Activated gamma-delta T cell treated with anti-CD3 and anti-CD28 coated beads, Interleukin-2, amount 50 U/mL, for 16 hours (primary cell): ENCODE measurements around the gene SWSAP1.
"Not testable (repeated sequence)": the region's sequence is repeated elsewhere in the genome, so short reads cannot be mapped to it uniquely, and the experiment has no call there.

ENCODE experiments used
- DNase-seq: peaks from one replicate; pipeline ENCODE4 v3.0.0-alpha.2; 2020; ENCODE audit warnings: low read depth

SWSAP1 gene

GRCh38 chr19:11374433-11375142 lies at the start of gene SWSAP1:
Gene SWSAP1, plus strand, starts transcription at chr19:11374666. Its CDS starts 15 bp downstream, at chr19:11374681.
- DNase-seq = peak; percentile 93

DNA sequence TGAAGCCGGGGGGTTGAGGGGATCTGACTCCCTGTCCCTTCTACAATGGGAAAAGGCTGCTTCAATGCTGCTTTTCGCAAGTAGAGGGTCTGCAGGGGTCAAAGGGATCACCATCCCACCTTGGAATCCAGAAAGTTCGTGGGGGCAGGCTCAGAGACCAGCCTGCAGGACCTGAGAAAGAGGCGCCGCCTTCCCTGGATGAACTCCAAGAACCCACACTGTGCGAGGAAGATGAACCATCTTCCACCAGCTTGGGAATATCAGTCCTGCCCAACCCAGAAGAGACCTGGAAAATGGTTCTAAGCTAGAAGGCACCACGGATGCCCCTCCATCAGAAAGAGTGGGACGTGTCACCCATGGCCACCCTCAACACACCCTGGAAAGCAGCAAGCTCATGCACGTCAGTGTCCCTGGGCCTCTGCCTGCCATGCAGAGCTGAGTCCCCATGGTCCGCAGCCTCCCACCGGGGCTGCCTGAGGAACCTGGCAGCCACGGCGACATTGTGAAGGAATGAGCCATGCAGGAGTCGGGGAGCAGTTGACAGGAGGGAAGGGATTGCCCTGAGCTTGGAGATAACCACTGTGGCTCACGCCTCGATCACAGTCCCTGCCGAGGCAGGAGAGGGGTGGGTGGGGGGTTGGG lies 49.6 kb upstream of the SWSAP1 start:
- DNase-seq = no peak

- no peak for DNase-seq
Measured at GRCh38 chr19:11325544-11325943, 48.9 kb upstream of the SWSAP1 start.

DNA sequence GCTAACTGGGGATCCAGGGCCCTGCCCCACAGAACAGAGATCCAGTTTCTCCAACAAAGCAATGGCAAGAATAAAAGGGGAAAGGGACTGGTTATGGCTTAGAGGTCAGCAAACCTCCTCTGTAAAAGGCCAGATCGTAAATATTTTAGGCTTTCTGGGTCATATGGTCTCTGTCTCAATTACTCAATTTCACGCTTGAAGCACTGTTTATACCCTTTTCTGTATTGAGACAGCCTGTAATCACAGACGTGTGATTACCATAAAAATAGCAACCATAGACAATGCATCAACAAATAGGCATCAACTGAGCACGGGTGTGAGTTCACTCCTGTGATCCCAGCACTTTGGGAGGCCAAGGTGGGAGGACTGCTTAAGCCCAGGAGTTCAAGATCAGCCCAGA lies 44.3 kb upstream of the SWSAP1 start:
- DNase-seq = no peak

DNA sequence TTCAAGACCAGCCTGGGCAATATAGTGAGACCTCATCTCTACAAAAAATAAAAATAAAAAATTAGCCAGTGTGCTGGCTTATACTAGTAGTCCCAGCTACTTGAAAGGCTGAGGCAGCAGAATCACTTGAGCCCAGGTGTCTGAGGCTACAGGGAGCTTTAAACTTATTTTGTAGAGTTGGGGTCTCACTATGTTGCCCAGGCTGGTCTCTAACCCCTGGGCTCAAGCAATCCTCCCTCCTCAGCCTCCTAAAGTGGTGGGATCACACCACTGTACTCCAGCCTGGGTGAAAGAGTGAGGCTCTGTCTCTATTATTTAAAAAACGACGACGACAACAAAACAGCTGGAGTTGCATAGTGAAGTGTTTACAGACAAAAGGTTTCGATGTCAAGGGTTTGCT lies 43.0 kb upstream of the SWSAP1 start:
- DNase-seq = no peak

GRCh38 chr19:11332822-11333221 lies 41.6 kb upstream of the SWSAP1 start:
- DNase-seq = no peak

DNA sequence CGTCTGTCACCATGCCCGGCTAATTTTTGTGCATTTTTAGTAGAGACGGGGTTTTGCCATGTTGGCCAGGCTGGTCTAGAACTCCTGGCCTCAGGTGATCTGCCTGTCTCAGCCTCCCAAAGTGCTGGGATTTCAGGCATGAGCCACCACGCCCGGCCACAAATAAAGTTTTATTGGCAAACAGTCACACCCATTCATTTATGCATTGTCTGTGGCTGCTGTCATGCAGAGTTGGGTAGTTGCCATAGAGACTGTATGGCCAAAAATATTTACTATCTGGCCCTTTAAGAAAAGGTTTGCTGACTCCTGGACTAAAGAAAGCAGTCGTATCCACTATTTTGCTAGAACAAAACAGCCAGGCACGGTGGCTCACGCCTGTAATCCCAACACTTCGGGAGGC lies 40.6 kb upstream of the SWSAP1 start:
- DNase-seq = not testable (repeated sequence)

DNA sequence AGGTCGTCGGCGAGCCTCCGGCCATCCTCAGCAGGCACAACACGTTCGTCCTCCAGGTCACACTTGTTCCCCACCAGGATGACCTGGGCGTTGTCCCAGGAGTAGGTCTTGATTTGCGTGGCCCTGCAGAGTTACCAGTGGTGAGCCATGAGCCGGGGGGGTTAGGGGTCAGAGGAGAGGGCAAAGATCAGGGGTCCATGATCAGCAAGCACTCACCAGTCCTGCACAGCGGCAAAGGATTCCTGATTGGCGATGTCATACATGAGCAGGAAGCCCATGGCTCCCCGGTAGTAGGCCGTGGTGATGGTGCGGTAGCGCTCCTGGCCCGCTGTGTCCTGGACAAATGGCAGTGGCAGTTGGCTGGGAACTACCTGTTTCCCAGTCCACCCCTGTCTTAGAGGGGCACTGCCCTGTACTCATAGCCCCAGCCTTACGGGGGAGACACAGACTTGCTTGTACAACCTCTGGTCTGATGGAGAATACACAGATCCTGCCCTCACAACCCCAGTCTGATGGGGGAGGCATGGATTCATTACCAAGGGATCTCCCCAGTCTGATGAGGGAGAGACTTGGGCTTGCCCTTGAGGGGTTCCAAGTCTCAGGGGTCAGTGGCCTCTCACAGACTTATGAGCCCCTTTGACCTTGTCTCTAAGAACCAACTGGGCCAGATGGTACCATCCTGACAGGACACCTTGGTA lies 38.9 kb upstream of the SWSAP1 start:
- no peak for DNase-seq

DNA sequence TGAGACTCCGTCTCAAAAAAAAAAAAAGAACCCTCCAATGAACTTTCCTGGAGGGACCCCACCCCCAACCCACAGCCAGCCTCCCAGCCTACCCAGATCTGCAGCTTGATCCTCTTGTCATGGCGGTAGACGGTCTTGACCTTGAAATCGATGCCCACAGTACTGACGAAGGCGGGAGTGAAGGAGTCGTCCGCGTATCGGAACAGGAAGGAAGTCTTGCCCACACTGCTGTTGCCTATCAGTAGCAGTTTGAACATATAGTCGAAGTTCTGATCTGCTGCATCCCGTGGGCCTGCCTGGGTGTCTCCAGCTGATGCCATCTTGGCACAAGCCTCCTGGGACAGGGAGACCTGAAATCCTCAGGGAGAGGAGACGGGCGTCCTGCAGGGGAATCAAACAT lies 37.4 kb upstream of the SWSAP1 start:
- DNase-seq = no peak

GRCh38 chr19:11338121-11338520 lies 36.3 kb upstream of the SWSAP1 start:
- DNase-seq = no peak

DNA sequence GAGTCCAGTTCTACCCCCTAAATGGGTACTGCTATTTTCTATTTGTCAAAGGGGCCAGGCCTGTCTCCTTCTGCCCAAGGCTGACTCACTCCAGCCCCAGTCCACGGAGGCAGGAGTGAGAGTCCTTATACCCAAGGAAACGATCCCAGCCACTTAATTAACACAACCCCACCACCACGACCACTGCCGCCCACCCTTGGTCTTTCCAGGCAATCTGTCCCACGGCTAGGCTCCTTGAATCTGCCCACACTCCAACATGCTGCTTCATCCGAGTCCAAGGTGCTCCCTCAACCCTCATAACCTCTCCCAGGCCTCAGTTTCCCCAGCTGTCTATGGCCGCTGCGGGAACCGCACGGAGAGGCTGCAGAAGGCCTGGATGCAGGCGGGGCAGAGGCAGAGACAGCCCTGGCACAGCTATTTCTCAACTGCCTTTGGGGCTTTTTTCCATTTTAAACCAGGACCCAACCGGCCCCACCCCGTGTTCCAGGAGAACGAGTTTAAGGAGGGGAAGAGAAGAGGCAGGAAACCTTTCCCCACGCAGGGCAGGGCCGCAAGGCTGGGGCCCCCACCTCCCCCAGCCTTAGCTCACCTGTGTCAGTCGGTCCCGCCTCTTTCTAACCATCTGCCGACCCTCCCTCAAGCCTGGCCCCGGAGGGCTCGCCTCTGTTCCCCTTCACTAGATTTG lies 35.8 kb upstream of the SWSAP1 start:
- DNase-seq = no peak

GRCh38 chr19:11339254-11340098 lies 35.0 kb upstream of the SWSAP1 start, which contains the start of gene RAB3D:
Gene RAB3D, minus strand, starts transcription at chr19:11339657. Its CDS starts 2,258 bp downstream, at chr19:11337399.
- peak; percentile 58 for DNase-seq

DNA sequence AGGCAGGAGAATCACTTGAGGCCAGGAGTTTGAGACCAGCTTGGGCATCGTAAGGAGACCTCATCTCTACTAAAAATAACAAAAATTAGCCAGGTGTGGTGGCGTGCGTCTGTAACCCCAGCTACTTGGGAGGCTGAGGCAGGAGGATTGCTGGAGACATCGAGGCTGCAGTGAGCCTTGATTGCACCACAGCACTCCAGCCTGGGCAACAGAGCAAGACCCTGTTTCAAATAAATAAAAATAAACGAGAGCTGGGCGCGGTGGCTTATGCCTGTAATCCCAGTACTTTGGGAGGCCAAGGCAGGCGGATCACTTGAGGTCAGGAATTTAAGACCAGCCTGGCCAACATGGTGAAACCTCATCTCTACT lies 34.4 kb upstream of the SWSAP1 start:
- DNase-seq = not testable (repeated sequence)

DNA sequence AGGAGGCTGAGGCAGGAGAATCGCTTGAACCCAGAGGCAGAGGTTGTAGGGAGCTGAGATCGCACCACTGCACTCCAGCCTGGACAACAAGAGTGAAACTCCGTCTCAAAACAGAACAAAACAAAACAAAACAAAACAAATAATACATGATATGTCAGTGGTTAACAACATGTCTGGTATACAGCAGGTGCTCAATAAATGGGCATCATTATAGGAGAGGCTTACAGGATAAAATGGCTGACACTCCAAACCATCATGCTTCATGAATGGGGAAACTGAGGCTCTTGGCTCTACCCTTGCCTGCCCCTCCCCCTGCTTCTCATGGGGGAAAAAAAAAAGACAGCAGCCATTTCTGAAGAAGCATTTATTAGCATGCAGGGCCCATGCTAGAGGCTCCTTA lies 32.0 kb upstream of the SWSAP1 start:
- DNase-seq = no peak

DNA sequence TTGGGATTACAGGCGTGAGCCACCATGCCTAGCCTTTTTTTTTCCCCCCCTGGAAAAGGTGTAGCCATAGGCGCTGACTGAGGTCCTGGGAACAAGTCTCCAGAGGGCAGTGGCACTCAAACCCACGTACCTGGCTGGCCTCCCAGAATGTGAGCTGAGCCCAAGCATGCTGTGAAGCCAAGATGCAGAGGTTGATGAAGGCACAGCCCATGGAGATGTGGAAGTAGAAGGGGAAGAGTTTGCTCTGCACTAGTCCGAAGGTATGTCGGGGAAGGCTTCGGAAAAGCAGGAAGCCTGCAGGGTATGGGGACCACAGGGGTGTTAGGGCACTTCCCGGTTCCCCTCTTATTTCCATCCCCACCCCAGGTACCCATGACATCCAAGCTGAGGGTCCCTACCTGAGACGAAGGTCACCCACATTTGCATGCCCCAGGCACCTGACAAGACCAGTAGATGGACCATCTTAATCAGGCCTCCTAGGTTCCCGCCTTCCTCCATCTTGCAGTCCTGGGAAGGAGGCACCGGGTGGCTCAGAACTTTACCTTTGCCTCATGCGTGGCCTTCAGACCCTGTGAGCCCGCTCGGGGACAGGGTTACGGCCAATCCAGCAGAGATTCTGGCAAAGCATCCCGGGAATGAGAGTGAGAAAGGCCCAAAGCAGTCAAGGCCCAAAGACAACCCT lies 29.2 kb upstream of the SWSAP1 start:
- DNase-seq = no peak

GRCh38 chr19:11346104-11346940 lies 28.1 kb upstream of the SWSAP1 start, which contains the start of the genes CCDC159 and TMEM205:
Gene CCDC159, plus strand, starts transcription at chr19:11346519. Its CDS starts 88 bp downstream, at chr19:11346607.
Gene TMEM205, minus strand, starts transcription at chr19:11346268. Its CDS starts 649 bp downstream, at chr19:11345619.
- DNase-seq = peak; percentile 99

GRCh38 chr19:11347546-11348039 lies 26.9 kb upstream of the SWSAP1 start:
- no peak for DNase-seq

DNA sequence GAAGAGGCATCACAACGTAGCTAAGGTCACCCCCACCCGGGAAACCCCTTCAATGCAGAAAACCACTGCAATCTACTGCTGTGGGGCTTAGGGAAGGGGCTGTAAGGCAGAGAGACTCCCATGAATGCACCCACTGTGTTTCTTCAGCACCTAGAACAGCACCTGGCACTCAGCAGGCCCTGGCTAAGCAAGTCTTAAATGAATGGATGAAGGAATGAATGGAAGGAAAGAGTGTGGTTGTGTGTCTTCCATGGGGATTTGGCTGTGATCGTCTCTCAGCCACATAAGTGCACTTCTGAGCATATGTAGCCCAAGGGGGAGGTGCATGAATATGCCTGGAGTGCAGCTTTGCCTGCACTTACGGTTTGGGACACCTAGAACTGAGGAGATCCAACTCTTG lies 25.3 kb upstream of the SWSAP1 start:
- no peak for DNase-seq

GRCh38 chr19:11354102-11354501 lies 20.4 kb upstream of the SWSAP1 start:
- DNase-seq = not testable (repeated sequence)
